MG63 (cell line): ENCODE data around the gene SPECC1. TPM values are rescaled to one million over a fixed set of nuclear protein-coding genes. Genes with fewer than 3 reads are reported as not detected.

Experiments used
- DNase-seq: peaks from one replicate; pipeline ENCODE4 v3.0.0-alpha.2; 2020
- H3K27me3 ChIP-seq: fragments of 250-450 bp; sonication (Bioruptor Pico); 2 replicates; pipeline ENCODE4 v1.5.1; 2020; ENCODE audit warnings: mild to moderate bottlenecking, moderate library complexity
- H3K36me3 ChIP-seq: fragments of 250-450 bp; sonication (Bioruptor Pico); 2 replicates; pipeline ENCODE4 v1.5.1; 2020; ENCODE audit warnings: mild to moderate bottlenecking, moderate library complexity
- H3K4me3 ChIP-seq: fragments of 250-450 bp; sonication (Bioruptor Pico); 2 replicates; pipeline ENCODE4 v1.5.1; 2020; ENCODE audit warnings: mild to moderate bottlenecking, moderate library complexity
- H3K9me3 ChIP-seq: fragments of 250-450 bp; sonication (Bioruptor Pico); 2 replicates; pipeline ENCODE4 v1.5.1; 2020; ENCODE audit warnings: mild to moderate bottlenecking, moderate library complexity
- total RNA-seq: library from RNA; depleted of rRNA; stranded (reverse); fragments of >200 nt; shearing (Covaris generic); gene quantifications from 2 replicates; pipeline ENCODE4 v1.2.3, GENCODE V29; 2014; ENCODE audit warnings: low replicate concordance

SPECC1 gene
- total RNA-seq, 1 experiment from 2014 or later, result 13.7 TPM

GRCh38 chr17:20128036-20128667 lies 119.0 kb downstream of the SPECC1 start:
- H3K9me3 ChIP-seq, result no peaks in the 10 kb centered on the region
- no peak overlapping the region for H3K4me3 ChIP-seq

GRCh38 chr17:20133517-20133916 lies 124.4 kb downstream of the SPECC1 start:
- Histone ChIP-seq H3K4me3 (no peak overlapping the region), H3K27me3 (no peaks in the 10 kb centered on the region), H3K36me3 (no peaks in the 10 kb centered on the region), H3K9me3 (no peaks in the 10 kb centered on the region)
- DNase-seq, result no peak

More at GRCh38 chr17:20128036-20128667, 119.0 kb downstream of the SPECC1 start:
- Histone ChIP-seq H3K27me3 (no peaks in the 10 kb centered on the region), H3K36me3 (no peaks in the 10 kb centered on the region)
- no peak for DNase-seq

- H3K36me3 ChIP-seq, result no peaks in the 10 kb centered on the region
- no peaks in the 10 kb centered on the region for H3K9me3 ChIP-seq
- H3K27me3 ChIP-seq, result no peaks in the 10 kb centered on the region
- no peak overlapping the region for H3K4me3 ChIP-seq
- DNase-seq, result no peak
Observed at GRCh38 chr17:20141198-20141972, 132.2 kb downstream of the SPECC1 start.

DNA sequence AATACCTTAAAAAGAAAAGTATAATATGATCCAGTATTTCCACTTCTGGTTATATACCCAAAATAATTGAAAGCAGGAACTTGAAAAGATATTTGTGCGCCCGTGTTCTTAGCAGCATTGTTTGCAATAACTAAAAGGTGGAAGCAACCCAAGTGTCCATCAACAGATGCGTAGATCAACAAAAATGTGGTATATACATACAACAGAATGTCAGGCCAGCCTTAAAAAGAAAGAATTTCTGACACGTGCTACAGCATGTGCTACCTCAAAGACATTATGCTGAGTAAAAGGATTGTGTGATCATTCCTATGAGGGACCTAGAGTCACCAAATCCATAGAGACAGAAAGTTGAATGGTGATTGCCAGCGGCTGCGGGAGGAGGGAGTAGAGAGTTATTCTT lies 133.1 kb downstream of the SPECC1 start:
- DNase-seq, result no peak
- H3K27me3 ChIP-seq, result no peaks in the 10 kb centered on the region

GRCh38 chr17:20143740-20144139 lies 134.6 kb downstream of the SPECC1 start:
- no peak for DNase-seq
- Histone ChIP-seq H3K36me3 (no peaks in the 10 kb centered on the region), H3K9me3 (no peaks in the 10 kb centered on the region), H3K27me3 (no peaks in the 10 kb centered on the region), H3K4me3 (no peak overlapping the region)

More for the DNA sequence above, 133.1 kb downstream of the SPECC1 start:
- H3K36me3 ChIP-seq, result no peaks in the 10 kb centered on the region
- H3K9me3 ChIP-seq, result no peaks in the 10 kb centered on the region
- H3K4me3 ChIP-seq, result no peak overlapping the region

DNA sequence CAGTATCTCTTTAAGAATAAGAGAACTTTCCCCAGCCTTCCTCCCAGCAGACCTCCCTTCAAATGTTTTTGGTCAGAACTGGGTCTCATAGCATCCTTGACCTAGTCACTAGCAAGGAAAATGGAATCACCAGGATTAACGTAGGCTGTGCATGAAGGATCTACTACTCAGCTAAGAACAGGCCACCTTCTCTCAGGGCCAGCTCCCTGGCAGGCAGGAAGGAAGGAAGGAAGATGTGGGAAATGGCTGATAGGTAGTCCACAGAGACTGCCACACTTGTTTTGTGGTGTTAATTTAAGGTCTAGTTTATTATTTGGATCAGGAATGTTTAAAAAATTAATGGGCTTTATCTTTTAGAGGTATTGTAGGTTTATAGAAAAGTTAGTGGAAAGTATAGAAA lies 136.4 kb downstream of the SPECC1 start:
- no peaks in the 10 kb centered on the region for H3K27me3 ChIP-seq
- no peaks in the 10 kb centered on the region for H3K9me3 ChIP-seq
- H3K36me3 ChIP-seq, result no peaks in the 10 kb centered on the region
- no peak for DNase-seq
- no peak overlapping the region for H3K4me3 ChIP-seq

DNA sequence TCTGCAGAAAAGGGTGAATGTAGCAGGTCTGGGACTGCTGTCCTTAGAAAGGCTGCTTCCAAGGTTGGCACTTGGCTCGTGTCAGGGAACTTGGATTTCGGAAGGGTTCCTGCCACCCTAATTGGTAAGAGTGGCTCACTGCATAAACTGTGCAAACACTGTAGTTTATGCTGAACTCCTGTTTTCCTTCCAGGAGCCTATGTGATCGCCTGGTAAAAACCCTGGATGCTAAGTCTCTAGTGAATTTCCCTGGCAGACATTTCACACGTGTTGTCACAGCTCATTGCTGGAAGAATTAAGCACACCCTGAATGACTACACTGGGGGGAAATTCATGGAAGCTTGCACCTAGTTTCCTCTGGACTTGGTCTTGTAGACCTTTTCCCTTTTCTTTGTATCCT lies 140.1 kb downstream of the SPECC1 start:
- no peak for DNase-seq
- no peaks in the 10 kb centered on the region for H3K36me3 ChIP-seq
- no peak overlapping the region for H3K4me3 ChIP-seq
- no peaks in the 10 kb centered on the region for H3K27me3 ChIP-seq
- H3K9me3 ChIP-seq, result no peaks in the 10 kb centered on the region

- Histone ChIP-seq H3K36me3 (no peaks in the 10 kb centered on the region), H3K27me3 (no peaks in the 10 kb centered on the region), H3K4me3 (no peak overlapping the region), H3K9me3 (no peaks in the 10 kb centered on the region)
- DNase-seq, result no peak
Observed at GRCh38 chr17:20151174-20151573, 142.0 kb downstream of the SPECC1 start.

- no peaks in the 10 kb centered on the region for H3K36me3 ChIP-seq
- no peak for DNase-seq
- no peaks in the 10 kb centered on the region for H3K9me3 ChIP-seq
- no peaks in the 10 kb centered on the region for H3K27me3 ChIP-seq
- no peak overlapping the region for H3K4me3 ChIP-seq
Observed at GRCh38 chr17:20153231-20153630, 144.1 kb downstream of the SPECC1 start.

- Histone ChIP-seq H3K4me3 (no peak overlapping the region), H3K9me3 (no peaks in the 10 kb centered on the region), H3K36me3 (no peaks in the 10 kb centered on the region), H3K27me3 (no peaks in the 10 kb centered on the region)
- DNase-seq, result no peak
Observed at GRCh38 chr17:20154286-20155000, 145.3 kb downstream of the SPECC1 start.

- Histone ChIP-seq H3K4me3 (peak overlapping the region; percentile 50), H3K9me3 (no peaks in the 10 kb centered on the region), H3K27me3 (no peaks in the 10 kb centered on the region), H3K36me3 (no peaks in the 10 kb centered on the region)
- peak; percentile 94 for DNase-seq
Observed at GRCh38 chr17:20155258-20156195, 146.4 kb downstream of the SPECC1 start.

DNA sequence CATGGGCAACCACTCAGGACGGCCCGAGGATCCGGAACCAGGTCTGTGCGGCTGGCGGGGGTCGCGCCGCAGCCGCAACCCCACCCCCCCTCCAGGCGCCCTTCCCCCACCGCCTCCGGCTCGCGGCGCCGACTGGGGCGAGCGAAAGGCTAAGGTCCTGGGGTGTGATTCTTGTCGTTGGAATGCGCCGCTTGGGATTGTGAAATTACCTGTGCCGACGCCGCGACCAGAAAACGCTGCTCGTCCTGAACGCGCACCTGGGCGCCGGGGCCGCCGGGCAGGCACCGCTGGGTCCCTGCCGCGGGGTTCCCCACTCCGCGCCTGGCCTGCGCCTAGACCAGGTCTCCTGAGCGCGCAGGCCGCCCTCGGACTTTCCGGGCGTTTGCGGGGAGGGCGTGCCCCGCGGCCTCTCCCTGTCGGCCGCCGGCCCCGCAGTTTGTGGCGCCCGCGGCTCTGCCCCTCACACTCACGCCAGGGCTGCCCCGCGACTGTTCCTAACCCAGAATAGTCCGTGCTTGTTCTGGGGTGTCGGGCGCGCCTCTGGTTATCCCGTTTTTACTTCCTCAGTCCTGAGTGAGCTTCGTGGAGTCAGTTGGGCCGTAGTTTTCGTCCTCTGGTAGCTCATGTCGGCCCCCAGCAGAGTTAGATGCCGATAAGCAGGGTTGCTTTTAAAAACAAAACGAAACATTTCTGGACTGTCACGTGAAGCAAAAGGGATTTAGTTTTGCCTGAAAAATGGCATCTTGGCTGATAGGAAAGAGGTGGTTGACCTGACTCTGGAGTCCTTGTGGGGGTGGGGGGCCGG lies 147.2 kb downstream of the SPECC1 start:
- Histone ChIP-seq H3K36me3 (no peaks in the 10 kb centered on the region), H3K27me3 (no peaks in the 10 kb centered on the region), H3K4me3 (peak overlapping the region; percentile 50), H3K9me3 (no peaks in the 10 kb centered on the region)
- peak; percentile 26 for DNase-seq

DNA sequence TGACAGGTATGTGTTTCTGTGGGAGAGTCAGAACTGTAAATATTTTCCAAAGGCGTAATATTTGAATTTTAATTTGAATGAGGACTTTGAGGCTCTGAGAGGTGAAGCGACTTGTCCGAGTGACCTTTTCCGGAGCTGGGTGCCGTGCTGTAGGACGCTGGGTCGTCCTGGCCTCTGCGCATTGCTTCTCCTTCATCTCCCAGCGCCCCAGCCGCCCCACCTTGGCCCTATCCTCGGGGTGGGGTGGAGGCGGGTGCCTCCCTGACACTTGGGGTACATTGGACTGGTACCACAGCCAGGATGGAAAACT lies 147.8 kb downstream of the SPECC1 start:
- Histone ChIP-seq H3K4me3 (peak overlapping the region; percentile 50), H3K27me3 (no peaks in the 10 kb centered on the region), H3K9me3 (no peaks in the 10 kb centered on the region), H3K36me3 (no peaks in the 10 kb centered on the region)
- DNase-seq, result no peak

DNA sequence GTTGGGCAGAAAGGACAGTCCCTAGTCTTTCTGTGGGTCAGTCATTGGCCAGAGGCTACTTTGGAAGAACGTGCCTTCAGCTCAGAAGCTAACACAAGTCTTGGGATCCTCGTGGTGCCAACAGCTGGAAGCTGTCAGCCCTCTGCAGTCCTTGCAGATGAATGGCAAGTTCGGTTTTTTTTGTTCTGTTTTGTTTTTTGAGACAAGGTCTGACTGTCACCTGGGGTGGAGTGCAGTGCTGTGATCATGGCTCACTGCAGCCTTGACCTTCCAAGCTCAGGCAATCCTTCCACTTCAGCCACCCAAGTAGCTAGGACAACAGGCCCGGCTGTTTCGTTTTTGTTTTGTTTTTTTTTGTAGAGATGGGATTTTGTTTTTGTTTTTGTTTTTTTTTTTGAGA lies 149.4 kb downstream of the SPECC1 start:
- Histone ChIP-seq H3K36me3 (no peaks in the 10 kb centered on the region), H3K4me3 (no peak overlapping the region)

DNA sequence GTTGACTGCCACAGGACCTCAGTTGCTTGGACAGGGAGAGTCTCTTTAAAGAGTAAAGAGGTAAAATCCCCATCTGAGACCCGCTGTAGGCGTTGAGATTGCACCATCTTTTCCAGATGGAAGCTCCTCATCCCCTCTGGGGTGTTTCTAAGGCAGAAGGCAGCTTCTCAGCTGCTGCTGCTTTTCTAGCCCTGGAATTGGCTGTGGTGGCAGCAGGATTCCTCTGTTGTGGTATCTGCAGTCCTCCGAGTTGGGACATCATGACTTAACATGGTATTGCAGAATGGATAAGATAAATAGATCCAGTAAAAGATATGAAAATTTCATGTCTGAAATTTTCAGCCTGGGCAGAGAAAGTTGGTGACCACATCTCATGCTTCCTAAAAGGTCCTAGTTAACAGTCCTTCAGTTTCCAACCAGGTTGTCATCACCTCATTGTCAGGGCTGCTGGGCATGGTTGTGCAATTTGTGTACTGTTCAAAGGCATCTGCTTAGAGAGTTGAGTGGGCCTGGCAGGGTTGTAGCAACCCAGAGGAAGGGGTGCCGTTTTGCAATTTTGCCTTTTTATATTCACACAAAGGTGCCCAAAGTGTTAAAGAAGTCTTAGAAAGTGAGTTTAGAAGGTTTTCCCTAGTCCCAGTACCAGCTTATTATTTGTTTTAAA lies 150.4 kb downstream of the SPECC1 start:
- no peak for DNase-seq
- Histone ChIP-seq H3K27me3 (no peaks in the 10 kb centered on the region), H3K4me3 (no peak overlapping the region), H3K9me3 (no peaks in the 10 kb centered on the region), H3K36me3 (no peaks in the 10 kb centered on the region)

More for the DNA sequence above, 149.4 kb downstream of the SPECC1 start:
- DNase-seq, result no peak
- Histone ChIP-seq H3K9me3 (no peaks in the 10 kb centered on the region), H3K27me3 (no peaks in the 10 kb centered on the region)
